GM12892 (cell line): Measurements from ENCODE around the gene ADARB2.

Experiments
- POLR2A ChIP-seq: IDR thresholded peaks from 2 replicates; pipeline ENCODE4 v1.6.1; 2011; ENCODE audit warnings: low read depth, low read length, control low read depth
- POLR2AphosphoS5 ChIP-seq: IDR thresholded peaks from 2 replicates; pipeline ENCODE4 v1.6.1; 2011; ENCODE audit warnings: low read depth, low read length, control low read depth
- TAF1 ChIP-seq: IDR thresholded peaks from 2 replicates; pipeline ENCODE4 v1.6.1; 2011; ENCODE audit warnings: low read depth, mild to moderate bottlenecking, control low read depth, low read length, borderline replicate concordance

DNA sequence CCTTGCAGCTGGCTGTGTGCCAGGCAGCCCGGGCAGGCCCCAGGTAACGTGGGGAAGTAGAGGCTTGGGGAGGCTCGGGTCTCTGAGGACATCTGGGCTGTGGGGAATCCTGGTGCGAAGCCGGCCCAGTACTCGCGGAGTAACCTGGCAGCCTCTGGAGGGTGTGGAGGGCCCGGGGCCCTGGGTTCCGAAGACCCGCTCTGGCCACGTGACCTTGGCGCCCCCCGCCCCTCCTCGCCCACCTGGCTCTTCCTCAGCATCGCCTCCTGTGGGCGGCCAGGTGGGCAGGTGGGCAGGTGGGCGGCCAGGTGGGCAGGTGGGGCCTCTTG is 538.0 kb downstream of the ADARB2 start:
- TF ChIP-seq POLR2A (no peak), TAF1 (no peak), POLR2AphosphoS5 (no peak)
